Stimulated activated CD8-positive, alpha-beta memory T cell treated with anti-CD3 and anti-CD28 coated beads, Interleukin-4, amount 100 ng/mL, for 24 hours (primary cell): Measurements from ENCODE around the gene GCNT2.
A peak's percentile ranks its signal among the peaks of the same experiment; 100 is the strongest.
"Not testable (repeated sequence)": the region's sequence is repeated elsewhere in the genome, so short reads cannot be mapped to it uniquely, and the experiment has no call there.

Source experiments
- DNase-seq: peaks from one replicate; pipeline ENCODE4 v3.0.0-alpha.2; 2020; ENCODE audit warnings: low read depth

Gene GCNT2

GRCh38 chr6:10521104-10521808 lies at the start of gene GCNT2:
GCNT2 (plus strand) TSS chr6:10521351; CDS start chr6:10528912, 7,561 bp downstream.
- DNase-seq = no peak

GRCh38 chr6:10472634-10473033 lies 48.5 kb upstream of the GCNT2 start:
- no peak for DNase-seq

GRCh38 chr6:10478187-10479040 lies 42.7 kb upstream of the GCNT2 start:
- DNase-seq = no peak

- no peak for DNase-seq
Measured at GRCh38 chr6:10479939-10480700, 41.0 kb upstream of the GCNT2 start.

- no peak for DNase-seq
Measured at GRCh38 chr6:10481101-10481500, 40.0 kb upstream of the GCNT2 start.

- no peak for DNase-seq
Measured at GRCh38 chr6:10482636-10483257, 38.4 kb upstream of the GCNT2 start.

GRCh38 chr6:10484912-10485311 lies 36.2 kb upstream of the GCNT2 start:
- DNase-seq = no peak

- DNase-seq = no peak
Measured at GRCh38 chr6:10485406-10485805, 35.7 kb upstream of the GCNT2 start.

GRCh38 chr6:10486215-10486614 lies 34.9 kb upstream of the GCNT2 start:
- DNase-seq = no peak

GRCh38 chr6:10486944-10487588 lies 34.1 kb upstream of the GCNT2 start:
- DNase-seq = not testable (repeated sequence)

GRCh38 chr6:10487668-10488327 lies 33.4 kb upstream of the GCNT2 start:
- DNase-seq = no peak

- no peak for DNase-seq
Measured at GRCh38 chr6:10491463-10491862, 29.7 kb upstream of the GCNT2 start.

- not testable (repeated sequence) for DNase-seq
Measured at GRCh38 chr6:10491905-10492304, 29.2 kb upstream of the GCNT2 start.

GRCh38 chr6:10495029-10495428 lies 26.1 kb upstream of the GCNT2 start:
- no peak for DNase-seq

GRCh38 chr6:10505529-10505928 lies 15.6 kb upstream of the GCNT2 start:
- no peak for DNase-seq

- DNase-seq = no peak
Measured at GRCh38 chr6:10507298-10507697, 13.9 kb upstream of the GCNT2 start.

GRCh38 chr6:10507715-10508114 lies 13.4 kb upstream of the GCNT2 start:
- DNase-seq = no peak

- peak; percentile 13 for DNase-seq
Measured at GRCh38 chr6:10510592-10511367, 10.4 kb upstream of the GCNT2 start.

- no peak for DNase-seq
Measured at GRCh38 chr6:10511477-10511876, 9.7 kb upstream of the GCNT2 start.

- no peak for DNase-seq
Measured at GRCh38 chr6:10513544-10513943, 7.6 kb upstream of the GCNT2 start.
